ENCODE results near the gene SNTG2.

The SNTG2 gene

GRCh38 chr2:1207962-1208510 lies 257.4 kb downstream of the SNTG2 start:
- ATAC-seq (ENCODE audit: low read depth) (no peak), DNase-seq (ENCODE audit: low spot score) (no peak)
- no peak for TF ChIP-seq CTCF (IDR thresholded peaks at IDR 0.05; ENCODE audit: poor library complexity, severe bottlenecking)
- Histone ChIP-seq H3K4me1 (ENCODE audit: insufficient read depth, poor library complexity, severe bottlenecking) (no peaks in the 10 kb centered on the region), H3K27ac (ENCODE audit: poor library complexity, severe bottlenecking) (no peak overlapping the region), H3K9me3 (ENCODE audit: severe bottlenecking) (no peaks in the 10 kb centered on the region), H3K4me3 (ENCODE audit: severe bottlenecking) (no peak overlapping the region), H3K36me3 (ENCODE audit: low read depth) (no peaks in the 10 kb centered on the region), H3K27me3 (ENCODE audit: insufficient read depth, poor library complexity, severe bottlenecking) (no peaks in the 10 kb centered on the region)

- no peak for TF ChIP-seq CTCF (IDR thresholded peaks at IDR 0.05; ENCODE audit: poor library complexity, severe bottlenecking)
- Histone ChIP-seq H3K4me1 (ENCODE audit: insufficient read depth, poor library complexity, severe bottlenecking) (no peaks in the 10 kb centered on the region), H3K36me3 (ENCODE audit: low read depth) (no peaks in the 10 kb centered on the region), H3K27me3 (ENCODE audit: insufficient read depth, poor library complexity, severe bottlenecking) (no peaks in the 10 kb centered on the region), H3K9me3 (ENCODE audit: severe bottlenecking) (no peaks in the 10 kb centered on the region), H3K27ac (ENCODE audit: poor library complexity, severe bottlenecking) (no peak overlapping the region), H3K4me3 (ENCODE audit: severe bottlenecking) (no peak overlapping the region)
- ATAC-seq (ENCODE audit: low read depth) (no peak), DNase-seq (ENCODE audit: low spot score) (no peak)
Measured at GRCh38 chr2:1208522-1208921, 257.9 kb downstream of the SNTG2 start.

- no peak overlapping the region for H3K4me3 ChIP-seq (ENCODE audit: severe bottlenecking)
- no peaks in the 10 kb centered on the region for H3K27me3 ChIP-seq (ENCODE audit: insufficient read depth, poor library complexity, severe bottlenecking)
- H3K27ac ChIP-seq (ENCODE audit: poor library complexity, severe bottlenecking) = no peak overlapping the region
- no peaks in the 10 kb centered on the region for H3K9me3 ChIP-seq (ENCODE audit: severe bottlenecking)
- no peak for TF ChIP-seq CTCF (IDR thresholded peaks at IDR 0.05; ENCODE audit: poor library complexity, severe bottlenecking)
- DNase-seq (ENCODE audit: low spot score) (no peak), ATAC-seq (ENCODE audit: low read depth) (no peak)
- no peaks in the 10 kb centered on the region for H3K36me3 ChIP-seq (ENCODE audit: low read depth)
- no peaks in the 10 kb centered on the region for H3K4me1 ChIP-seq (ENCODE audit: insufficient read depth, poor library complexity, severe bottlenecking)
Measured at GRCh38 chr2:1209246-1209645, 258.6 kb downstream of the SNTG2 start.

- TF ChIP-seq CTCF (IDR thresholded peaks at IDR 0.05; ENCODE audit: poor library complexity, severe bottlenecking) = no peak
- no peaks in the 10 kb centered on the region for H3K27me3 ChIP-seq (ENCODE audit: insufficient read depth, poor library complexity, severe bottlenecking)
- H3K36me3 ChIP-seq (ENCODE audit: low read depth) = no peaks in the 10 kb centered on the region
- no peak overlapping the region for H3K27ac ChIP-seq (ENCODE audit: poor library complexity, severe bottlenecking)
- peaks cover 3% of the 10 kb centered on the region for H3K9me3 ChIP-seq (ENCODE audit: severe bottlenecking)
- H3K4me1 ChIP-seq (ENCODE audit: insufficient read depth, poor library complexity, severe bottlenecking) = no peaks in the 10 kb centered on the region
- no peak for ATAC-seq (ENCODE audit: low read depth)
- DNase-seq (ENCODE audit: low spot score) = no peak
- H3K4me3 ChIP-seq (ENCODE audit: severe bottlenecking) = no peak overlapping the region
Measured at GRCh38 chr2:1209761-1210160, 259.1 kb downstream of the SNTG2 start.

GRCh38 chr2:1210352-1210751 lies 259.7 kb downstream of the SNTG2 start:
- H3K4me1 ChIP-seq (ENCODE audit: insufficient read depth, poor library complexity, severe bottlenecking) = no peaks in the 10 kb centered on the region
- DNase-seq (ENCODE audit: low spot score) (no peak), ATAC-seq (ENCODE audit: low read depth) (no peak)
- no peaks in the 10 kb centered on the region for H3K36me3 ChIP-seq (ENCODE audit: low read depth)
- H3K4me3 ChIP-seq (ENCODE audit: severe bottlenecking) = no peak overlapping the region
- TF ChIP-seq CTCF (IDR thresholded peaks at IDR 0.05; ENCODE audit: poor library complexity, severe bottlenecking) = no peak
- peaks cover 3% of the 10 kb centered on the region for H3K9me3 ChIP-seq (ENCODE audit: severe bottlenecking)
- no peaks in the 10 kb centered on the region for H3K27me3 ChIP-seq (ENCODE audit: insufficient read depth, poor library complexity, severe bottlenecking)
- no peak overlapping the region for H3K27ac ChIP-seq (ENCODE audit: poor library complexity, severe bottlenecking)
